H1 (cell line): ENCODE measurements around the gene TSPAN6. TPM values are rescaled to one million over a fixed set of nuclear protein-coding genes. Genes with fewer than 3 reads are reported as not detected.

Experiments
- CTCF ChIA-PET: fragments of 300-600 bp; sonication (Branson Sonifier 250); formaldehyde crosslinking; loops from one replicate; lab custom pipeline; 2021; ENCODE audit not compliant: partially characterized antibody; lab: Charles Lee
- POLR2A ChIA-PET: fragments of 300-600 bp; sonication (Branson Sonifier 250); formaldehyde crosslinking; loops from one replicate; lab custom pipeline; 2021; ENCODE audit warnings: inconsistent platforms; ENCODE audit not compliant: partially characterized antibody; lab: Charles Lee
- DNase-seq, 2 experiments: peaks; one replicate each; pipeline versions ENCODE4 v3.0.0 to v3.0.0-alpha.2; 2010 to 2022; ENCODE audit warnings: low spot score in 2 of 2, low read depth in 1 of 2, mixed read lengths in 1 of 2
- FAIRE-seq: peaks from 2 replicates; lab custom pipeline; 2011; peaks lifted over from hg19 to GRCh38; lab: Jason Lieb, UNC
- H2AFZ ChIP-seq: 2 replicates; pipeline ENCODE4 v1.8.1; 2012; ENCODE audit warnings: low read length, inconsistent platforms
- H2AK5ac ChIP-seq: 2 replicates; pipeline ENCODE4 v1.6.1; 2013; ENCODE audit warnings: low read depth, low read length
- H2BK120ac ChIP-seq: replicated peaks from 2 replicates; pipeline ENCODE3; 2013; ENCODE audit warnings: low read depth, low read length, inconsistent platforms
- H2BK12ac ChIP-seq: 2 replicates; pipeline ENCODE4 v1.6.1; 2013; ENCODE audit warnings: low read depth, low read length
- H2BK15ac ChIP-seq: 2 replicates; pipeline ENCODE4 v1.6.1; 2013; ENCODE audit warnings: low read length
- H2BK20ac ChIP-seq: 2 replicates; pipeline ENCODE4 v1.6.1; 2013; ENCODE audit warnings: low read length
- H2BK5ac ChIP-seq: 2 replicates; pipeline ENCODE4 v1.6.1; 2013; ENCODE audit warnings: low read depth, low read length
- H3K14ac ChIP-seq: 2 replicates; pipeline ENCODE4 v1.6.1; 2013; ENCODE audit warnings: inconsistent platforms; ENCODE audit not compliant: insufficient read length
- H3K18ac ChIP-seq: 2 replicates; pipeline ENCODE4 v1.6.1; 2013; ENCODE audit warnings: low read length; ENCODE audit errors: extremely low read depth
- H3K23ac ChIP-seq: 2 replicates; pipeline ENCODE4 v1.6.1; 2013; ENCODE audit warnings: inconsistent platforms; ENCODE audit not compliant: insufficient read length
- H3K23me2 ChIP-seq: 2 replicates; pipeline ENCODE4 v1.6.1; 2013; ENCODE audit warnings: low read depth, low read length
- H3K27ac ChIP-seq: 2 replicates; pipeline ENCODE4 v1.6.1; 2011; ENCODE audit warnings: low read depth, low read length, inconsistent platforms
- H3K27me3 ChIP-seq, 4 experiments: replicated peaks in 1 of 4; 1 replicate in 1 of 4; 2 replicates in 3 of 4; pipeline versions ENCODE4 v1.6.1 to v1.8.1; 2011 to 2013; ENCODE audit warnings: low read length in 3 of 4, mild to moderate bottlenecking in 3 of 4, inconsistent platforms in 2 of 4, mixed read lengths in 2 of 4, moderate library complexity in 1 of 4; ENCODE audit not compliant: control insufficient read depth in 3 of 4, insufficient read depth in 3 of 4; ENCODE audit errors: extremely low read depth in 1 of 4
- H3K36me3 ChIP-seq, 4 experiments: 2 replicates each; pipeline versions ENCODE4 v1.6.1 to v1.8.1; 2011 to 2013; ENCODE audit warnings: mild to moderate bottlenecking in 4 of 4, low read length in 3 of 4, moderate library complexity in 2 of 4, control low read depth in 1 of 4, inconsistent platforms in 1 of 4; ENCODE audit not compliant: insufficient read depth in 4 of 4, control insufficient read depth in 2 of 4
- H3K4ac ChIP-seq: replicated peaks from 2 replicates; pipeline ENCODE3; 2013; ENCODE audit warnings: low read length, low read depth, mixed read lengths, inconsistent platforms; ENCODE audit not compliant: insufficient read length
- H3K4me1 ChIP-seq, 4 experiments: replicated peaks in 1 of 4; 1 replicate in 1 of 4; 2 replicates in 3 of 4; pipeline versions ENCODE4 v1.6.1 to v1.8.1; 2011 to 2013; ENCODE audit warnings: low read length in 3 of 4, inconsistent platforms in 2 of 4, mixed read lengths in 1 of 4; ENCODE audit not compliant: insufficient read depth in 4 of 4, control insufficient read depth in 3 of 4
- H3K4me2 ChIP-seq, 2 experiments: 2 replicates each; pipeline versions ENCODE4 v1.6.1 to v1.8.1; 2011 to 2013; ENCODE audit warnings: low read depth in 2 of 2, low read length in 2 of 2, control low read depth in 1 of 2, inconsistent platforms in 1 of 2, mild to moderate bottlenecking in 1 of 2; ENCODE audit not compliant: insufficient read depth in 1 of 2
- H3K4me3 ChIP-seq, 4 experiments: fragments of 200-600, 300-600 bp in 1 of 4; sonication (generic), shearing (Covaris generic), sonication (Bioruptor Twin) in 1 of 4; 2 replicates each; pipeline versions ENCODE4 v1.5.1 to v1.8.1; 2011 to 2016; ENCODE audit warnings: low read length in 4 of 4, low read depth in 3 of 4, control low read depth in 2 of 4, inconsistent platforms in 2 of 4, mild to moderate bottlenecking in 2 of 4, mixed read lengths in 1 of 4, moderate library complexity in 1 of 4; ENCODE audit not compliant: insufficient read depth in 2 of 4; ENCODE audit errors: extremely low read depth in 1 of 4
- H3K56ac ChIP-seq: replicated peaks from 2 replicates; pipeline ENCODE3; 2013; ENCODE audit warnings: low read depth, mild to moderate bottlenecking, mixed read lengths, low read length, inconsistent platforms; ENCODE audit not compliant: insufficient read length
- H3K79me1 ChIP-seq: 2 replicates; pipeline ENCODE4 v1.6.1; 2013; ENCODE audit warnings: low read depth, low read length, control low read depth
- H3K79me2 ChIP-seq, 2 experiments: 2 replicates each; pipeline versions ENCODE4 v1.6.1 to v1.8.1; 2012 to 2013; ENCODE audit warnings: low read length in 2 of 2, mild to moderate bottlenecking in 2 of 2, inconsistent platforms in 1 of 2; ENCODE audit not compliant: insufficient read depth in 2 of 2, control insufficient read depth in 1 of 2
- H3K9ac ChIP-seq, 4 experiments: replicated peaks in 1 of 4; 1 replicate in 1 of 4; 2 replicates in 3 of 4; pipeline versions ENCODE4 v1.6.1 to v1.8.1; 2011 to 2013; ENCODE audit warnings: low read depth in 3 of 4, low read length in 3 of 4, control low read depth in 2 of 4, mild to moderate bottlenecking in 2 of 4, moderate library complexity in 2 of 4, inconsistent platforms in 1 of 4; ENCODE audit errors: extremely low read depth in 1 of 4
- H3K9me3 ChIP-seq, 2 experiments: 2 replicates each; pipeline versions ENCODE4 v1.6.1 to v1.8.1; 2012 to 2013; ENCODE audit warnings: mild to moderate bottlenecking in 2 of 2, moderate library complexity in 2 of 2, control low read depth in 1 of 2, inconsistent platforms in 1 of 2, low read depth in 1 of 2, low read length in 1 of 2, mixed read lengths in 1 of 2; ENCODE audit not compliant: insufficient read depth in 2 of 2
- H4K20me1 ChIP-seq, 2 experiments: replicated peaks in 1 of 2; 2 replicates each; pipeline versions ENCODE3 to v1.8.1; 2011 to 2013; ENCODE audit warnings: inconsistent platforms in 2 of 2, low read length in 2 of 2, mild to moderate bottlenecking in 1 of 2; ENCODE audit not compliant: insufficient read depth in 2 of 2, control insufficient read depth in 1 of 2
- H4K5ac ChIP-seq: 2 replicates; pipeline ENCODE4 v1.6.1; 2013; ENCODE audit warnings: low read length, low read depth, mixed read lengths, inconsistent platforms; ENCODE audit not compliant: insufficient read length
- H4K8ac ChIP-seq: 2 replicates; pipeline ENCODE4 v1.8.0; 2013; ENCODE audit warnings: mild to moderate bottlenecking, moderate library complexity, low read length, inconsistent platforms; ENCODE audit not compliant: insufficient read depth; ENCODE audit errors: extremely low read depth
- H4K91ac ChIP-seq: replicated peaks from 2 replicates; pipeline ENCODE3; 2013; ENCODE audit warnings: low read length, mixed read lengths, inconsistent platforms; ENCODE audit not compliant: insufficient read length
- EP300 ChIP-seq, 2 experiments: IDR thresholded peaks; 1 replicate in 1 of 2; 2 replicates in 1 of 2; pipeline ENCODE4 v1.6.1; 2011 to 2012; ENCODE audit warnings: low read depth in 2 of 2, low read length in 2 of 2, mild to moderate bottlenecking in 2 of 2, borderline replicate concordance in 1 of 2, inconsistent platforms in 1 of 2, moderate library complexity in 1 of 2
- EZH2 ChIP-seq: fragments of 200-600 bp; sonication (generic); IDR thresholded peaks from 2 replicates; pipeline ENCODE4 v1.7.1; 2012; ENCODE audit warnings: low read depth, mild to moderate bottlenecking, moderate library complexity, low read length, inconsistent platforms; ENCODE audit not compliant: severe bottlenecking
- GABPA ChIP-seq: IDR thresholded peaks from 2 replicates; pipeline ENCODE4 v1.6.1; 2011; ENCODE audit warnings: mild to moderate bottlenecking, low read length, moderate library complexity, borderline replicate concordance; ENCODE audit not compliant: insufficient read depth
- HDAC6 ChIP-seq: IDR thresholded peaks from one replicate; pipeline ENCODE4 v1.7.1; 2012; ENCODE audit warnings: low read depth, mild to moderate bottlenecking, inconsistent platforms, low read length, moderate library complexity
- NANOG ChIP-seq: IDR thresholded peaks from 2 replicates; pipeline ENCODE4 v1.6.1; 2011; ENCODE audit warnings: low read length, low read depth, mild to moderate bottlenecking, inconsistent platforms; ENCODE audit not compliant: insufficient read depth, poor library complexity, severe bottlenecking
- PHF8 ChIP-seq: fragments of 200-600 bp; sonication (generic); conservative IDR thresholded peaks from 2 replicates; pipeline ENCODE4 v1.7.1; 2012; ENCODE audit warnings: low read depth, mild to moderate bottlenecking, inconsistent platforms, low read length, moderate library complexity
- SIX5 ChIP-seq: IDR thresholded peaks from 2 replicates; pipeline ENCODE4 v1.6.1; 2011; ENCODE audit warnings: mild to moderate bottlenecking, low read depth, low read length
- TCF12 ChIP-seq: IDR thresholded peaks from 2 replicates; pipeline ENCODE4 v1.6.1; 2011; ENCODE audit warnings: low read depth, mild to moderate bottlenecking, low read length
- YY1 ChIP-seq: IDR thresholded peaks from 2 replicates; pipeline ENCODE4 v1.6.1; 2011; ENCODE audit warnings: low read depth, mild to moderate bottlenecking, low read length
- ZNF274 ChIP-seq: IDR thresholded peaks from 2 replicates; pipeline ENCODE4 v1.7.0; 2012; ENCODE audit warnings: low read length, borderline replicate concordance; ENCODE audit errors: extremely low read depth
- WGBS, 2 experiments: shearing (Covaris generic) in 1 of 2; methylation state at CpG; one replicate each; pipeline versions ENCODE4 v1.1.6 to v1.1.7; 2013 to 2015; ENCODE audit warnings: low lambda C conversion rate in 2 of 2, mixed read lengths in 2 of 2, inconsistent platforms in 1 of 2, low coverage in 1 of 2, missing lambda C conversion rate in 1 of 2; ENCODE audit not compliant: insufficient replicate concordance in 2 of 2, insufficient coverage in 1 of 2, insufficient read length in 1 of 2; ENCODE audit errors: extremely low coverage in 1 of 2, missing lambda C conversion rate in 1 of 2; 5-methylcytosine and 5-hydroxymethylcytosine counted together
- polyA plus RNA-seq, 7 experiments: library from polyadenylated mRNA; depleted of rRNA in 3 of 7; stranded (reverse) in 5 of 7; unstranded in 2 of 7; fragments of >200 nt in 5 of 7; fragments of 200-250 nt in 2 of 7; gene quantifications; 1 replicate in 5 of 7; 2 replicates in 1 of 7; 4 replicates in 1 of 7; pipeline versions ENCODE4 v1.2.1 to v1.2.3, GENCODE V29; 2011 to 2013; ENCODE audit warnings: missing spikeins in 2 of 7, mixed read lengths in 2 of 7
- total RNA-seq: library from RNA; stranded (reverse); fragmentation: NEBNext Ultra II Directional; extraction: Animal tissue kit (Norgen Biotek cat#: 25700); gene quantifications from 2 replicates; pipeline ENCODE4 v1.2.1, GENCODE V29; 2021
- TF ChIP-seq, protein P1 (sequence below): IDR thresholded peaks from 2 replicates; pipeline ENCODE4 v1.6.1; 2012; ENCODE audit warnings: low read length, inconsistent platforms

Gene TSPAN6
- total and polyA plus RNA-seq, 2 of the 8 experiments (the other 6 are each of a cell fraction or from before 2014, with no cell fraction given): 58.1 to 67.7 TPM

DNA sequence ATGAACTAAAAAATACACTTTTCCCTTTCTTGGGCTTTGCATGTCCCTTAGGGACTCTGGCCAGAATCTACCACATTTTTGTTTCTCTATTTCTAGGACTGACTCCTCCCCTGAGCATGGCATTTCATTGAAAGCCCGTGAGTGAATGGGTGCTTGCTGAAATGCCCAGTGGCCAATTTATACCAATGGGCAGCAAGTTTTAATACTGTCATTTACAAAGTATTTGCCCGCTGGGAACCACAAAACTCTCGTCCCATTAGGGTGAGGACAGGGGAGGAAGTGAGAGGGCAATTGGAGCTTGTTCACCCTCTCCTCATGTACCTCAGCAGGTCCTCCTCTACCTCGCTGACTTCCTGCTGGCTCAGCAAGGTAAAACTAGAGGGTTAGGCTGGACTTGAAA is 8.5 kb upstream of the TSPAN6 start:
- Histone ChIP-seq H3K23me2 (no peaks in the 10 kb centered on the region), H2BK20ac (no peak overlapping the region), H2AK5ac (no peak overlapping the region), H3K27me3 (no peaks in the 10 kb centered on the region), H4K20me1 (no peaks in the 10 kb centered on the region), H4K5ac (no peak overlapping the region), H4K8ac (no peak overlapping the region), H3K9me3 (no peaks in the 10 kb centered on the region), H2BK12ac (no peak overlapping the region), H3K23ac (no peak overlapping the region), H3K27ac (no peak overlapping the region), H3K14ac (no peak overlapping the region), H3K4me3 (no peak overlapping the region), H2BK15ac (no peak overlapping the region), H3K18ac (no peak overlapping the region), H3K56ac (no peak overlapping the region), H3K79me1 (no peaks in the 10 kb centered on the region), H3K36me3 (no peaks in the 10 kb centered on the region), H3K4me1 (peaks cover 0 to 10% (median 4%) of the 10 kb centered on the region in 4 experiments; a peak in 3 of 7 replicates), H2AFZ (no peak overlapping the region), H3K4me2 (no peak overlapping the region), H4K91ac (no peak overlapping the region), H2BK120ac (no peak overlapping the region), H3K9ac (no peak overlapping the region), H2BK5ac (no peak overlapping the region), H3K79me2 (no peaks in the 10 kb centered on the region), H3K4ac (no peak overlapping the region)
- ChIA-PET CTCF (interaction anchor here (1.5 to 1.7 kb wide), 2 partner anchors 8 to 133 kb away, joined by 5 read pairs; partner anchors contain the start of gene TSPAN6), POLR2A (no interaction called here)
- WGBS, 2 experiments: 86% methylated on average over 1 of the region's 4 CpGs; no CpG with 5 or more reads in 1 of the 2 experiments
- DNase-seq (no peak), FAIRE-seq (no peak)
- TF ChIP-seq HDAC6 (no peak), ZNF274 (no peak), EZH2 (no peak), EP300 (IDR thresholded peaks at IDR 0.05; ENCODE audit: borderline replicate concordance in 1 of 2, low read depth in 2 of 2, low read length in 2 of 2) (no peak), GABPA (no peak), TCF12 (no peak), SIX5 (no peak), PHF8 (no peak), NANOG (no peak), YY1 (no peak)
- TF ChIP-seq, protein P1, sequence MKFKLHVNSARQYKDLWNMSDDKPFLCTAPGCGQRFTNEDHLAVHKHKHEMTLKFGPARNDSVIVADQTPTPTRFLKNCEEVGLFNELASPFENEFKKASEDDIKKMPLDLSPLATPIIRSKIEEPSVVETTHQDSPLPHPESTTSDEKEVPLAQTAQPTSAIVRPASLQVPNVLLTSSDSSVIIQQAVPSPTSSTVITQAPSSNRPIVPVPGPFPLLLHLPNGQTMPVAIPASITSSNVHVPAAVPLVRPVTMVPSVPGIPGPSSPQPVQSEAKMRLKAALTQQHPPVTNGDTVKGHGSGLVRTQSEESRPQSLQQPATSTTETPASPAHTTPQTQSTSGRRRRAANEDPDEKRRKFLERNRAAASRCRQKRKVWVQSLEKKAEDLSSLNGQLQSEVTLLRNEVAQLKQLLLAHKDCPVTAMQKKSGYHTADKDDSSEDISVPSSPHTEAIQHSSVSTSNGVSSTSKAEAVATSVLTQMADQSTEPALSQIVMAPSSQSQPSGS: no peak
